Fibroblast of skin of back (primary cell): Measurements from ENCODE around the gene THOC7.
A peak's percentile ranks its signal among the peaks of the same experiment; 100 is the strongest.

Experiments used
- DNase-seq: peaks from one replicate; pipeline ENCODE4 v3.0.0-alpha.2; 2013

Gene THOC7

DNA sequence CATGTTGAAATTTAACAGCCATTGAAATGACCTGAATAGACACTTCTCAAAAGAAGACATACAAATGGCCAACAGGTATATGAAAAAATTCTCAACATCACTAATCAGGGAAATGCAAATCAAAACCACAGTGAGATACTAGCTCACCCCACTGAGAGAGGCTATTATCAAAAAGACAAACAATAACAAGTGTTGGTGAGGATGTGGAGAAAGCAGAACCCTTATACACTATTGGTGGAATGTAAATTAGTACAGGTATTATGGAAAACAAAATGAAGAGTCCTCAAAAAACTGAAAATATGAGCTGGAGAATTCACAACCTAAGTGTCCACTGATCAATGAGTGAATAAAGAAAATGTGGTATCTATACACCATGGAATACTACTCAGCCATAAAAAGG is 21.5 kb downstream of the THOC7 start:
- DNase-seq, result no peak

- DNase-seq, result no peak
These were observed 21.9 kb downstream of the THOC7 start for GRCh38 chr3:63841704-63842103.

DNA sequence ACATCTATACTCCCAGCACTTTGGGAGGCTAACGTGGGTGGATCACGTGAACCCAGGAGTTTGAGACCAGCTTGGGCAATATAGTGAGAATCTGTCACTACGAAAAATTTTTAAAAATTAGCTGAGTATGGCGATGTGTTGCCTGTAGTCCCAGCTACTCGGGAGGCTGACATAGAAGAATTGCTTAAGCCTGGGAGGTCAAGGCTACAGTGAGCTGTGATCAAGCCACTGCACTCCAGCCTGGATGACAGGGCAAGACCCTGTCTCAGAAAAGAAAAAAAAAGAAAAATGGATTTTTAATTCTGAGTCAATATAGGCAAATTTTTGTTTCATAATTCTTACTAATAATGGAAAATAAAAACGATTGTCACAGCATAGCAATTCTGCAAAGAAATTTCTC is 31.2 kb downstream of the THOC7 start:
- DNase-seq, result no peak

GRCh38 chr3:63830526-63830925 is 33.1 kb downstream of the THOC7 start:
- no peak for DNase-seq

GRCh38 chr3:63824309-63824708 is 39.3 kb downstream of the THOC7 start:
- DNase-seq, result peak; percentile 92

GRCh38 chr3:63819151-63819398 is 44.5 kb downstream of the THOC7 start, which contains the start of gene C3orf49:
C3orf49 (plus strand) TSS chr3:63819299; CDS start chr3:63819472, 173 bp downstream.
- DNase-seq, result no peak

GRCh38 chr3:63818282-63819150 is 45.1 kb downstream of the THOC7 start:
- peak; percentile 54 for DNase-seq

GRCh38 chr3:63817225-63817624 is 46.4 kb downstream of the THOC7 start:
- peak; percentile 16 for DNase-seq

- peak; percentile 4 for DNase-seq
These were observed 49.4 kb downstream of the THOC7 start for GRCh38 chr3:63814237-63814636.

DNA sequence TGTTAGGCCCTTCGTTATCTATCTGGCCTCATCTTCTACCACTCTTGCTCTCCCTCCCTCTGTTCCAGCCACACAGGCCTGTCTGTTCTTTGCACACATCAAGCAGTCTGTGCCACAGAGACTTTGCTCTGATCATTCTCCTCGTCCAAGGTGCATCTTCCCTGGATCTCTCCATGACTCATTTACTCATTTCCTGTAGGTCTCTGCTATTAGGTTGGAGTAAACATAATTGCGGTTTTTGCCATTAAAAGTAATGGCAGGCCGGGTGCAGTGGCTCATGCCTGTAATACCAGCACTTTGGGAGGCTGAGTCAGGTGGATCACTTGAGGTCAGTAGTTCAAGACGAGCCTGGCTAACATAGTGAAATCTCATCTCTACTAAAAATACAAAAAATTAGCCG is 54.0 kb downstream of the THOC7 start:
- peak; percentile 6 for DNase-seq

- no peak for DNase-seq
These were observed 55.0 kb downstream of the THOC7 start for GRCh38 chr3:63808633-63809032.

DNA sequence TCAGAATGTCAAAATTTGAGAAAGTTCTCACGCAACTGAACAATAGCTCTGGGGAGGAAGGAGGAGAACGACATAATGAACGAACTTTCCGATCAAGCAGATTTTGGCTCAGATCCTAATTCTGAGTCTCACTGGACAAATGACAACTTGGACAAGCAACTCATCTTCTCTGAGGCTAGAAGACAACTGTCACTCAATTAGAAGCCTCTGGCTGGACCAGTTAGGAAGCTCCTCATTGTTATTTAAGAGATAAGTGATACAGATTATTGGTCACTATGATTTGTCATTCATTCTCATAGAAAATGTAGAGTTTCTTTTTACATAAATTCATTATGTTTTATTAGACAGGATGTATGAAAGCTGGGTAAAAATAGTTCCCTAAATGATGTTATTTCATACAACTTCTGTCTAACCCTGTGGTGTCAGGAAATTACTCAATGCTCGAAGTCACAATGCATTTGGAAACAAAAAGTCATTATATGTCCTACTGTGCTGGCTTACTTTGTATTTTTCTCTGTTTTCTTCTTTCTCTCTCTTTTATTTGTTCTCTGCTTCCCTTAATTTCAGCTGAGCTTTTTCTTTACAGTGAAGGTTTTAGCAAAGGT is 55.5 kb downstream of the THOC7 start:
- no peak for DNase-seq

GRCh38 chr3:63803911-63804310 is 59.7 kb downstream of the THOC7 start:
- no peak for DNase-seq

- DNase-seq, result no peak
These were observed 63.5 kb downstream of the THOC7 start for GRCh38 chr3:63800097-63800496.

DNA sequence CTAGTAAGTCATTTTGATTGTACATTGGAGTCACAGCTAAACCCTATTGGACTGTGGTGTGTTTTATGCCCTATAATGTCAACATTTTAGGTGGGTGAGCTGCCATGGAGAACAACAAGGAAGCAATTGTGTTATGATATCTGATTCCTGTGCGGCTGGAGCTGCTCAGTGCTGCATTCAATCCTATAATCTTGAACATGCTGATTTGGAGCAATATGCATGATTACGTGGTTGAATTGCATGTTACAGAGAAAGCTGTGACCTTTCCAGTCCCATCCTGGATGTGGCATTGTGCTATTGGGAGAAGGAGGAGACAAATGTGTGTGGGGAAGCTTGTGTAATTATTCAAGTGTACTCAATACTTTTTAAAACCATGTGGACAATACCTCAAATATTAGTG is 64.7 kb downstream of the THOC7 start:
- DNase-seq, result no peak

DNA sequence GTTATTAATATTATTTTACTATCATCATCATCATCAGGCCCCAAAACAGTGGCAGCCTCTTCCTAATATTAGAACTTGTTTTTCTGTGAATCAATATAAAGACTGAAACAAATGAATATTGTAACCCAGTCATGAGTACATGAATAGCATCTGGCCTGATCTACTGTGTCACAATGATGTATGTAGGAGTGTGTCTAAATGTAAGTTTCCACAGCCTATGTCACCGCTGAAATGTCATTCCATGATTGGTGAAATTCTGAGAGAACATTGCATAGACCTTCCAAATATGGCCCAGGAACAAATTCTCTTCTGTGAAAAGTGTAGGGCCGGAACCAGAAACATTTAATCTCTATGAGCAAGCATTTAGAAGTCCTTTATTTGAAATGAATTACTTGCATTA is 65.1 kb downstream of the THOC7 start:
- DNase-seq, result no peak

DNA sequence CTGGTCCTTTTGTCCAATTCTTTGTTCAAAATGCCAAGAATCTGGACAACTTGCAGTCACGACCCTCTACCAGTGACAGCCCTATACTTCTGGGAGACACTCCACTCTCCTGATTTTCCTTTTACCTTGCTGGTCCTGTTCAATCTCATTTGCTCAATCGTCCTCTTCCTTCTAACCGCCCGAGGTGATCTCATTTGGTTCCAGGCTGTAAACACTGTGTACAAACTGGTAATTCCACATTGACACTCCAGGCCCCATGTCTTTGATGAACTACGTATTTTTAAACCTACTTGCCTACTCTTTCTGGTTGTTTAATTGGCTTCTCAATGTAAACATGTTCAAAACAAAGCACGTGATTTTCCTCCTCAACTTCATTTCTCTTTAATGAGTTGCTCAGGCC is 68.2 kb downstream of the THOC7 start:
- DNase-seq, result no peak

GRCh38 chr3:63791974-63792373 is 71.6 kb downstream of the THOC7 start:
- peak; percentile 43 for DNase-seq
